A549 (cell line): ENCODE results near the gene CPSF6. TPM values are rescaled to one million over a fixed set of nuclear protein-coding genes. Genes with fewer than 3 reads are reported as not detected.

Experiments
- CBX8 ChIP-seq: fragments of 200-600 bp; sonication (generic); IDR thresholded peaks from 2 replicates; pipeline ENCODE4 v1.6.1; 2016
- E2F6 ChIP-seq: IDR thresholded peaks from 2 replicates; pipeline ENCODE4 v1.6.1; 2012; ENCODE audit warnings: low read depth, borderline replicate concordance
- MAFK ChIP-seq: fragments of 450-650 bp; IDR thresholded peaks from 2 replicates; pipeline ENCODE4 v1.6.1; 2014; ENCODE audit not compliant: partially characterized antibody
- POLR2A ChIP-seq: IDR thresholded peaks from 2 replicates; pipeline ENCODE4 v1.6.1; 2012; ENCODE audit warnings: mild to moderate bottlenecking, low read length
- polyA plus RNA-seq, 4 experiments: library from polyadenylated mRNA; depleted of rRNA in 3 of 4; stranded (reverse); fragments of >200 nt; fragmentation: RNase III in 1 of 4; extraction: RNeasy Plus Mini Kit Qiagen cat#74134 plus additional on column Dnase treatment in 1 of 4; gene quantifications; 2 replicates in 3 of 4; 3 replicates in 1 of 4; pipeline ENCODE4 v1.2.3, GENCODE V29; 2011 to 2017
- TF ChIP-seq, protein P1 (sequence below): fragments of >200 bp; sonication (Bioruptor Twin); formaldehyde crosslinking; IDR thresholded peaks from 3 replicates; pipeline ENCODE4 v1.5.1; 2016

The CPSF6 gene
- polyA plus RNA-seq, 2 of the 4 experiments (the other 2 are of a cell fraction): 77.2 to 84.3 TPM

GRCh38 chr12:69321351-69321750 is 82.0 kb downstream of the CPSF6 start (continued):
- TF ChIP-seq, protein P1, sequence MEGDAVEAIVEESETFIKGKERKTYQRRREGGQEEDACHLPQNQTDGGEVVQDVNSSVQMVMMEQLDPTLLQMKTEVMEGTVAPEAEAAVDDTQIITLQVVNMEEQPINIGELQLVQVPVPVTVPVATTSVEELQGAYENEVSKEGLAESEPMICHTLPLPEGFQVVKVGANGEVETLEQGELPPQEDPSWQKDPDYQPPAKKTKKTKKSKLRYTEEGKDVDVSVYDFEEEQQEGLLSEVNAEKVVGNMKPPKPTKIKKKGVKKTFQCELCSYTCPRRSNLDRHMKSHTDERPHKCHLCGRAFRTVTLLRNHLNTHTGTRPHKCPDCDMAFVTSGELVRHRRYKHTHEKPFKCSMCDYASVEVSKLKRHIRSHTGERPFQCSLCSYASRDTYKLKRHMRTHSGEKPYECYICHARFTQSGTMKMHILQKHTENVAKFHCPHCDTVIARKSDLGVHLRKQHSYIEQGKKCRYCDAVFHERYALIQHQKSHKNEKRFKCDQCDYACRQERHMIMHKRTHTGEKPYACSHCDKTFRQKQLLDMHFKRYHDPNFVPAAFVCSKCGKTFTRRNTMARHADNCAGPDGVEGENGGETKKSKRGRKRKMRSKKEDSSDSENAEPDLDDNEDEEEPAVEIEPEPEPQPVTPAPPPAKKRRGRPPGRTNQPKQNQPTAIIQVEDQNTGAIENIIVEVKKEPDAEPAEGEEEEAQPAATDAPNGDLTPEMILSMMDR: no peak
- TF ChIP-seq CBX8 (no peak), E2F6 (no peak), MAFK (no peak), POLR2A (no peak)

Other genes with a start within 250 kb of the CPSF6 start
- gene LYZ, start 108.8 kb downstream of the CPSF6 start, polyA plus RNA-seq (2011; rRNA removed): 0.12 TPM in 2 replicates
- not detected in 3 replicates for gene LYZ, start 108.8 kb downstream of the CPSF6 start, polyA plus RNA-seq (2017; fragmentation: RNase III; extraction: RNeasy Plus Mini Kit Qiagen cat#74134 plus additional on column Dnase treatment)
- gene YEATS4, start 120.2 kb downstream of the CPSF6 start, polyA plus RNA-seq (2011; rRNA removed): 43.4 and 70.1 TPM in 2 replicates
- 40.6 to 42.2 TPM (median 41.7 TPM) in 3 replicates for gene YEATS4, start 120.2 kb downstream of the CPSF6 start, polyA plus RNA-seq (2017; fragmentation: RNase III; extraction: RNeasy Plus Mini Kit Qiagen cat#74134 plus additional on column Dnase treatment)
- 23.5 and 28.6 TPM in 2 replicates for gene FRS2, start 230.8 kb downstream of the CPSF6 start, polyA plus RNA-seq (2011; rRNA removed)
- gene FRS2, start 230.8 kb downstream of the CPSF6 start, polyA plus RNA-seq (2017; fragmentation: RNase III; extraction: RNeasy Plus Mini Kit Qiagen cat#74134 plus additional on column Dnase treatment): 13.3 to 14.9 TPM (median 14.1 TPM) in 3 replicates